GM12878 (cell line): ENCODE data around the gene KCND2. TPM values are rescaled to one million over a fixed set of nuclear protein-coding genes. Genes with fewer than 3 reads are reported as not detected.
A peak's percentile ranks its signal among the peaks of the same experiment; 100 is the strongest.

Experiments used
- EZH2 ChIP-seq: IDR thresholded peaks from 2 replicates; pipeline ENCODE4 v1.6.1; 2012; ENCODE audit warnings: low read depth, mild to moderate bottlenecking, control low read depth, inconsistent platforms, low read length, borderline replicate concordance; ENCODE audit not compliant: control insufficient read depth
- HDGF ChIP-seq: fragments of 450-650 bp; IDR thresholded peaks from 2 replicates; pipeline ENCODE4 v1.6.1; 2016; ENCODE audit warnings: antibody characterized with exemption
- IRF4 ChIP-seq: IDR thresholded peaks from 2 replicates; pipeline ENCODE4 v1.6.1; 2011; ENCODE audit warnings: low read depth, low read length
- KDM1A ChIP-seq: fragments of 200-600 bp; sonication (generic); IDR thresholded peaks from 2 replicates; pipeline ENCODE4 v1.6.1; 2016; ENCODE audit warnings: borderline replicate concordance
- KLF5 ChIP-seq: fragments of 450-650 bp; IDR thresholded peaks from 2 replicates; pipeline ENCODE4 v1.6.1; 2014; ENCODE audit warnings: mild to moderate bottlenecking; ENCODE audit not compliant: partially characterized antibody
- NFYA ChIP-seq: IDR thresholded peaks from 2 replicates; pipeline ENCODE4 v1.6.1; 2011; ENCODE audit warnings: low read depth, mild to moderate bottlenecking, low read length, improper control_type of control experiment, borderline replicate concordance
- NR2C2 ChIP-seq: IDR thresholded peaks from 2 replicates; pipeline ENCODE4 v1.6.1; 2011; ENCODE audit warnings: borderline replicate concordance, low read depth; ENCODE audit not compliant: control insufficient read depth, insufficient read length
- NRF1 ChIP-seq: conservative IDR thresholded peaks from 2 replicates; pipeline ENCODE4 v1.6.1; 2011; ENCODE audit warnings: mild to moderate bottlenecking, low read depth, low read length, improper control_type of control experiment
- POLR2A ChIP-seq: IDR thresholded peaks from 2 replicates; pipeline ENCODE4 v1.6.1; 2011; ENCODE audit warnings: low read depth, mild to moderate bottlenecking, low read length
- RAD21 ChIP-seq: IDR thresholded peaks from 2 replicates; pipeline ENCODE4 v1.6.1; 2011; ENCODE audit warnings: mild to moderate bottlenecking, low read depth, low read length, moderate library complexity; ENCODE audit not compliant: insufficient read depth
- REST ChIP-seq: IDR thresholded peaks from 2 replicates; pipeline ENCODE4 v1.6.1; 2012; ENCODE audit warnings: mild to moderate bottlenecking, low read depth, low read length
- RUNX3 ChIP-seq: IDR thresholded peaks from 2 replicates; pipeline ENCODE4 v1.6.1; 2012; ENCODE audit warnings: low read length, inconsistent platforms
- SMAD1 ChIP-seq: fragments of 450-650 bp; IDR thresholded peaks from 2 replicates; pipeline ENCODE4 v1.6.1; 2018; ENCODE audit warnings: mild to moderate bottlenecking, low read depth; ENCODE audit not compliant: partially characterized antibody
- SMARCA5 ChIP-seq: fragments of 450-650 bp; IDR thresholded peaks from 2 replicates; pipeline ENCODE4 v1.6.1; 2017; ENCODE audit warnings: mild to moderate bottlenecking
- TBL1XR1 ChIP-seq: IDR thresholded peaks from 2 replicates; pipeline ENCODE4 v1.6.1; 2012; ENCODE audit warnings: low read depth, low read length, improper control_type of control experiment
- ZSCAN29 ChIP-seq: fragments of 450-650 bp; IDR thresholded peaks from 2 replicates; pipeline ENCODE4 v1.6.1; 2017; ENCODE audit warnings: mild to moderate bottlenecking, moderate library complexity
- polyA plus RNA-seq, 11 experiments: library from polyadenylated mRNA; depleted of rRNA in 4 of 11; unstranded in 6 of 11; stranded (reverse) in 5 of 11; fragments of >200 nt; fragmentation: Nextera tagmentation in 4 of 11; fragmentation: Illumina TruSeq in 1 of 11; extraction: Ambion mirVana in 4 of 11; extraction: Trizol in 1 of 11; gene quantifications; 1 replicate in 1 of 11; 2 replicates in 10 of 11; pipeline versions ENCODE4 v1.2.1 to v1.2.3, GENCODE V29; 2011 to 2016; ENCODE audit warnings: inconsistent platforms in 2 of 11, missing spikeins in 2 of 11, low read depth in 1 of 11
- total RNA-seq, 4 experiments: library from RNA; depleted of rRNA in 3 of 4; stranded (reverse); fragments of >200 nt in 3 of 4; fragmentation: Illumina TruSeq in 1 of 4; extraction: Trizol in 1 of 4; gene quantifications; 2 replicates each; pipeline versions ENCODE4 v1.2.1 to v1.2.3, GENCODE V29; 2013 to 2021
- TF ChIP-seq, protein P1 (sequence below): IDR thresholded peaks from 2 replicates; pipeline ENCODE4 v1.6.1; 2012; ENCODE audit warnings: low read length, inconsistent platforms
- TF ChIP-seq, protein P2 (sequence below): fragments of 450-650 bp; IDR thresholded peaks from 2 replicates; pipeline ENCODE4 v1.6.1; 2018; ENCODE audit warnings: mild to moderate bottlenecking, low read depth, moderate library complexity; ENCODE audit not compliant: partially characterized antibody
- TF ChIP-seq, protein P3 (sequence below): fragments of 450-650 bp; IDR thresholded peaks from 2 replicates; pipeline ENCODE4 v1.6.1; 2017; ENCODE audit warnings: antibody characterized with exemption, mild to moderate bottlenecking, moderate library complexity

KCND2 gene
- total and polyA plus RNA-seq, 10 of the 15 experiments (the other 5 are each of a cell fraction or from before 2014, with no cell fraction given), result 3.6 to 22.3 (median 6.3) TPM

GRCh38 chr7:120760050-120760449 is 487.1 kb downstream of the KCND2 start (continued):
- TF ChIP-seq NR2C2, result no peak
- TF ChIP-seq, protein P1, sequence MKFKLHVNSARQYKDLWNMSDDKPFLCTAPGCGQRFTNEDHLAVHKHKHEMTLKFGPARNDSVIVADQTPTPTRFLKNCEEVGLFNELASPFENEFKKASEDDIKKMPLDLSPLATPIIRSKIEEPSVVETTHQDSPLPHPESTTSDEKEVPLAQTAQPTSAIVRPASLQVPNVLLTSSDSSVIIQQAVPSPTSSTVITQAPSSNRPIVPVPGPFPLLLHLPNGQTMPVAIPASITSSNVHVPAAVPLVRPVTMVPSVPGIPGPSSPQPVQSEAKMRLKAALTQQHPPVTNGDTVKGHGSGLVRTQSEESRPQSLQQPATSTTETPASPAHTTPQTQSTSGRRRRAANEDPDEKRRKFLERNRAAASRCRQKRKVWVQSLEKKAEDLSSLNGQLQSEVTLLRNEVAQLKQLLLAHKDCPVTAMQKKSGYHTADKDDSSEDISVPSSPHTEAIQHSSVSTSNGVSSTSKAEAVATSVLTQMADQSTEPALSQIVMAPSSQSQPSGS, result peak; percentile 82
- no peak for TF ChIP-seq KDM1A
- no peak for TF ChIP-seq POLR2A
- TF ChIP-seq NRF1, result no peak
- TF ChIP-seq IRF4, result peak; percentile 84; the same call in 1 of the 2 replicates
- no peak for TF ChIP-seq HDGF
- peak; percentile 92 for TF ChIP-seq RUNX3
- no peak for TF ChIP-seq SMARCA5
- TF ChIP-seq, protein P2, sequence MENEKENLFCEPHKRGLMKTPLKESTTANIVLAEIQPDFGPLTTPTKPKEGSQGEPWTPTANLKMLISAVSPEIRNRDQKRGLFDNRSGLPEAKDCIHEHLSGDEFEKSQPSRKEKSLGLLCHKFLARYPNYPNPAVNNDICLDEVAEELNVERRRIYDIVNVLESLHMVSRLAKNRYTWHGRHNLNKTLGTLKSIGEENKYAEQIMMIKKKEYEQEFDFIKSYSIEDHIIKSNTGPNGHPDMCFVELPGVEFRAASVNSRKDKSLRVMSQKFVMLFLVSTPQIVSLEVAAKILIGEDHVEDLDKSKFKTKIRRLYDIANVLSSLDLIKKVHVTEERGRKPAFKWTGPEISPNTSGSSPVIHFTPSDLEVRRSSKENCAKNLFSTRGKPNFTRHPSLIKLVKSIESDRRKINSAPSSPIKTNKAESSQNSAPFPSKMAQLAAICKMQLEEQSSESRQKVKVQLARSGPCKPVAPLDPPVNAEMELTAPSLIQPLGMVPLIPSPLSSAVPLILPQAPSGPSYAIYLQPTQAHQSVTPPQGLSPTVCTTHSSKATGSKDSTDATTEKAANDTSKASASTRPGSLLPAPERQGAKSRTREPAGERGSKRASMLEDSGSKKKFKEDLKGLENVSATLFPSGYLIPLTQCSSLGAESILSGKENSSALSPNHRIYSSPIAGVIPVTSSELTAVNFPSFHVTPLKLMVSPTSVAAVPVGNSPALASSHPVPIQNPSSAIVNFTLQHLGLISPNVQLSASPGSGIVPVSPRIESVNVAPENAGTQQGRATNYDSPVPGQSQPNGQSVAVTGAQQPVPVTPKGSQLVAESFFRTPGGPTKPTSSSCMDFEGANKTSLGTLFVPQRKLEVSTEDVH, result no peak
- no peak for TF ChIP-seq ZSCAN29
- TF ChIP-seq, protein P3, sequence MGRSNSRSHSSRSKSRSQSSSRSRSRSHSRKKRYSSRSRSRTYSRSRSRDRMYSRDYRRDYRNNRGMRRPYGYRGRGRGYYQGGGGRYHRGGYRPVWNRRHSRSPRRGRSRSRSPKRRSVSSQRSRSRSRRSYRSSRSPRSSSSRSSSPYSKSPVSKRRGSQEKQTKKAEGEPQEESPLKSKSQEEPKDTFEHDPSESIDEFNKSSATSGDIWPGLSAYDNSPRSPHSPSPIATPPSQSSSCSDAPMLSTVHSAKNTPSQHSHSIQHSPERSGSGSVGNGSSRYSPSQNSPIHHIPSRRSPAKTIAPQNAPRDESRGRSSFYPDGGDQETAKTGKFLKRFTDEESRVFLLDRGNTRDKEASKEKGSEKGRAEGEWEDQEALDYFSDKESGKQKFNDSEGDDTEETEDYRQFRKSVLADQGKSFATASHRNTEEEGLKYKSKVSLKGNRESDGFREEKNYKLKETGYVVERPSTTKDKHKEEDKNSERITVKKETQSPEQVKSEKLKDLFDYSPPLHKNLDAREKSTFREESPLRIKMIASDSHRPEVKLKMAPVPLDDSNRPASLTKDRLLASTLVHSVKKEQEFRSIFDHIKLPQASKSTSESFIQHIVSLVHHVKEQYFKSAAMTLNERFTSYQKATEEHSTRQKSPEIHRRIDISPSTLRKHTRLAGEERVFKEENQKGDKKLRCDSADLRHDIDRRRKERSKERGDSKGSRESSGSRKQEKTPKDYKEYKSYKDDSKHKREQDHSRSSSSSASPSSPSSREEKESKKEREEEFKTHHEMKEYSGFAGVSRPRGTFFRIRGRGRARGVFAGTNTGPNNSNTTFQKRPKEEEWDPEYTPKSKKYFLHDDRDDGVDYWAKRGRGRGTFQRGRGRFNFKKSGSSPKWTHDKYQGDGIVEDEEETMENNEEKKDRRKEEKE, result no peak
- no peak for TF ChIP-seq REST
- no peak for TF ChIP-seq TBL1XR1
- TF ChIP-seq EZH2, result no peak
- TF ChIP-seq RAD21, result no peak
- TF ChIP-seq NFYA, result no peak
- TF ChIP-seq SMAD1, result no peak
- no peak for TF ChIP-seq KLF5
